KMS-11 (cell line): ENCODE measurements around the gene COX4I1.
A peak's percentile ranks its signal among the peaks of the same experiment; 100 is the strongest.

ENCODE experiments used
- H2AFZ ChIP-seq: fragments of 200-600 bp; sonication (generic); 2 replicates; pipeline ENCODE4 v1.6.1; 2016; ENCODE audit warnings: antibody characterized with exemption, mixed run types, low read depth
- H3K27ac ChIP-seq: fragments of 200-600 bp; sonication (generic); 2 replicates; pipeline ENCODE4 v1.6.1; 2016; ENCODE audit warnings: mild to moderate bottlenecking, mixed run types
- H3K27me3 ChIP-seq: fragments of 200-600 bp; sonication (generic); 2 replicates; pipeline ENCODE4 v1.6.1; 2017; ENCODE audit warnings: mild to moderate bottlenecking, low read depth, mixed run types, moderate library complexity; ENCODE audit not compliant: insufficient read depth
- H3K36me3 ChIP-seq: fragments of 200-600 bp; sonication (generic); 2 replicates; pipeline ENCODE4 v1.6.1; 2017; ENCODE audit warnings: mild to moderate bottlenecking, mixed run types; ENCODE audit not compliant: insufficient read depth
- H3K4me1 ChIP-seq: fragments of 200-600 bp; sonication (generic); 2 replicates; pipeline ENCODE4 v1.6.1; 2016; ENCODE audit warnings: mild to moderate bottlenecking, low read depth, mixed run types; ENCODE audit not compliant: poor library complexity, severe bottlenecking
- H3K4me2 ChIP-seq: fragments of 200-600 bp; sonication (generic); 2 replicates; pipeline ENCODE4 v1.7.0; 2016; ENCODE audit warnings: mild to moderate bottlenecking, mixed run types
- H3K4me3 ChIP-seq: fragments of 200-600 bp; sonication (generic); IDR thresholded peaks from 2 replicates; pipeline ENCODE4 v1.6.1; 2017; ENCODE audit warnings: low read depth, low read length, mixed read lengths; ENCODE audit not compliant: insufficient read depth
- H3K79me2 ChIP-seq: fragments of 200-600 bp; sonication (generic); 2 replicates; pipeline ENCODE4 v1.6.1; 2016; ENCODE audit warnings: low read depth, mixed run types; ENCODE audit not compliant: insufficient read depth
- H3K9ac ChIP-seq: fragments of 200-600 bp; sonication (generic); 2 replicates; pipeline ENCODE4 v1.6.1; 2016; ENCODE audit warnings: mild to moderate bottlenecking, mixed run types
- H4K20me1 ChIP-seq: fragments of 200-600 bp; sonication (generic); 2 replicates; pipeline ENCODE4 v1.6.1; 2016; ENCODE audit warnings: mild to moderate bottlenecking, mixed run types; ENCODE audit not compliant: insufficient read depth
- CTCF ChIP-seq: fragments of 200-600 bp; sonication (generic); conservative IDR thresholded peaks from 2 replicates; pipeline ENCODE4 v1.6.1; 2017; ENCODE audit warnings: low read depth, mild to moderate bottlenecking, antibody characterized with exemption, low read length, moderate library complexity, mixed read lengths

Gene COX4I1

GRCh38 chr16:85794696-85795095 is 4.8 kb upstream of the COX4I1 start:
- no peaks in the 10 kb centered on the region for H3K27me3 ChIP-seq
- H3K4me3 ChIP-seq = no peak overlapping the region
- H2AFZ ChIP-seq = no peak overlapping the region
- no peak overlapping the region for H3K9ac ChIP-seq
- TF ChIP-seq CTCF = no peak
- H3K4me2 ChIP-seq = no peak overlapping the region
- no peaks in the 10 kb centered on the region for H3K36me3 ChIP-seq
- H3K79me2 ChIP-seq = peaks cover 75% of the 10 kb centered on the region
- H3K4me1 ChIP-seq = peaks cover 12% of the 10 kb centered on the region
- H4K20me1 ChIP-seq = no peaks in the 10 kb centered on the region
- no peak overlapping the region for H3K27ac ChIP-seq

- H3K4me3 ChIP-seq = no peak overlapping the region
- peaks cover 17% of the 10 kb centered on the region for H3K4me1 ChIP-seq
- H3K27me3 ChIP-seq = no peaks in the 10 kb centered on the region
- no peak overlapping the region for H3K4me2 ChIP-seq
- no peak overlapping the region for H3K27ac ChIP-seq
- H3K79me2 ChIP-seq = peaks cover 90% of the 10 kb centered on the region
- no peak overlapping the region for H2AFZ ChIP-seq
- no peaks in the 10 kb centered on the region for H4K20me1 ChIP-seq
- no peak overlapping the region for H3K9ac ChIP-seq
- TF ChIP-seq CTCF = no peak
- H3K36me3 ChIP-seq = no peaks in the 10 kb centered on the region
Observed at GRCh38 chr16:85796152-85796551, 3.3 kb upstream of the COX4I1 start.

GRCh38 chr16:85796599-85796998 is 2.9 kb upstream of the COX4I1 start:
- Histone ChIP-seq H3K4me2 (no peak overlapping the region), H4K20me1 (no peaks in the 10 kb centered on the region), H3K9ac (no peak overlapping the region), H3K4me3 (no peak overlapping the region), H3K27ac (no peak overlapping the region), H3K4me1 (peaks cover 18% of the 10 kb centered on the region), H2AFZ (no peak overlapping the region), H3K36me3 (peaks cover 4% of the 10 kb centered on the region; the same call in 1 of the 2 replicates), H3K27me3 (no peaks in the 10 kb centered on the region), H3K79me2 (peaks cover 91% of the 10 kb centered on the region)
- TF ChIP-seq CTCF = no peak

GRCh38 chr16:85798283-85798776 is 1.2 kb upstream of the COX4I1 start:
- Histone ChIP-seq H3K27ac (no peak overlapping the region), H3K4me1 (peaks cover 18% of the 10 kb centered on the region), H3K79me2 (peaks cover 84% of the 10 kb centered on the region), H3K4me2 (peak overlapping the region; percentile 98), H2AFZ (no peak overlapping the region), H3K36me3 (peaks cover 11% of the 10 kb centered on the region; the same call in 1 of the 2 replicates), H3K4me3 (no peak overlapping the region), H3K9ac (peak overlapping the region; percentile 96), H3K27me3 (no peaks in the 10 kb centered on the region), H4K20me1 (no peaks in the 10 kb centered on the region)
- no peak for TF ChIP-seq CTCF
